GM20000 (cell line): Measurements from ENCODE around the gene CLDND2.

Experiments used
- DNase-seq: peaks from one replicate; pipeline ENCODE4 v3.0.0; 2012; ENCODE audit warnings: low spot score
- TF ChIP-seq, protein P1 (sequence below): IDR thresholded peaks from 2 replicates; pipeline ENCODE4 v1.5.1; 2012; ENCODE audit warnings: mild to moderate bottlenecking, control low read depth; ENCODE audit errors: extremely low read depth, missing control alignments

CLDND2 gene

DNA sequence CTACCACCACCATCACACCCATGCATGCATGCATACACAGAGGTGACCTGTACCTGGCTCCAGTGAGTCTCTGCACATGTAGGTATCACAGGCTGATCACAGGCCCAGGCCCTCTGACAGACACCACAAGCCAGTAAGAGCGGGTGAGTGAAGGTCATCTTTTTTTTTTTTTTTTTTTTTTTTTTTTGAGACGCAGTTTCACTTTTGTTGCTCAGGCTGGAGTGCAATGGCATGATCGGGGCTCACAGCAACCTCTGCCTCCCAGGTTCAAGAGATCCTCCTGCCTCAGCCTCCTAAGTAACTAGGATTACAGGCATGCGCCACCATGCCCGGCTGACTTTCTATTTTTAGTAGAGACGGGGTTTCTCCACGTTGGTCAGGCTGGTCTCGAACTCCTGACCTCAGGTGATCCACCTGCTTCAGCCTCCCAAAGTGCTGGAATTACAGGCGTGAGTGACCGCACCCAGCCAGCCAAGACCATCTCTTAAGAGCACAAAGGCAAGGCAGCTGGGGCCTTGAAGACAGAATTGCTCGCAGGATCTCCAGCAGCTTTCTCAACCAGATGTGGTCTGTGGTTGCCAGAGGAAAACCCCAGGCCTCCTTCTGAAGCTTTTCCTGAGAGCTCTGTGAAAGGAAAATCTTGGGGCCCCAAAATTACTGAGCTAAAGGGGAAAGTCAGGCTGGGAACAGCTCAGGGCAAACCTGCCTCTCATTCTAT, 6.9 kb upstream of the CLDND2 start:
- no peak for DNase-seq
- TF ChIP-seq, protein P1, sequence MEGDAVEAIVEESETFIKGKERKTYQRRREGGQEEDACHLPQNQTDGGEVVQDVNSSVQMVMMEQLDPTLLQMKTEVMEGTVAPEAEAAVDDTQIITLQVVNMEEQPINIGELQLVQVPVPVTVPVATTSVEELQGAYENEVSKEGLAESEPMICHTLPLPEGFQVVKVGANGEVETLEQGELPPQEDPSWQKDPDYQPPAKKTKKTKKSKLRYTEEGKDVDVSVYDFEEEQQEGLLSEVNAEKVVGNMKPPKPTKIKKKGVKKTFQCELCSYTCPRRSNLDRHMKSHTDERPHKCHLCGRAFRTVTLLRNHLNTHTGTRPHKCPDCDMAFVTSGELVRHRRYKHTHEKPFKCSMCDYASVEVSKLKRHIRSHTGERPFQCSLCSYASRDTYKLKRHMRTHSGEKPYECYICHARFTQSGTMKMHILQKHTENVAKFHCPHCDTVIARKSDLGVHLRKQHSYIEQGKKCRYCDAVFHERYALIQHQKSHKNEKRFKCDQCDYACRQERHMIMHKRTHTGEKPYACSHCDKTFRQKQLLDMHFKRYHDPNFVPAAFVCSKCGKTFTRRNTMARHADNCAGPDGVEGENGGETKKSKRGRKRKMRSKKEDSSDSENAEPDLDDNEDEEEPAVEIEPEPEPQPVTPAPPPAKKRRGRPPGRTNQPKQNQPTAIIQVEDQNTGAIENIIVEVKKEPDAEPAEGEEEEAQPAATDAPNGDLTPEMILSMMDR, result no peak

DNA sequence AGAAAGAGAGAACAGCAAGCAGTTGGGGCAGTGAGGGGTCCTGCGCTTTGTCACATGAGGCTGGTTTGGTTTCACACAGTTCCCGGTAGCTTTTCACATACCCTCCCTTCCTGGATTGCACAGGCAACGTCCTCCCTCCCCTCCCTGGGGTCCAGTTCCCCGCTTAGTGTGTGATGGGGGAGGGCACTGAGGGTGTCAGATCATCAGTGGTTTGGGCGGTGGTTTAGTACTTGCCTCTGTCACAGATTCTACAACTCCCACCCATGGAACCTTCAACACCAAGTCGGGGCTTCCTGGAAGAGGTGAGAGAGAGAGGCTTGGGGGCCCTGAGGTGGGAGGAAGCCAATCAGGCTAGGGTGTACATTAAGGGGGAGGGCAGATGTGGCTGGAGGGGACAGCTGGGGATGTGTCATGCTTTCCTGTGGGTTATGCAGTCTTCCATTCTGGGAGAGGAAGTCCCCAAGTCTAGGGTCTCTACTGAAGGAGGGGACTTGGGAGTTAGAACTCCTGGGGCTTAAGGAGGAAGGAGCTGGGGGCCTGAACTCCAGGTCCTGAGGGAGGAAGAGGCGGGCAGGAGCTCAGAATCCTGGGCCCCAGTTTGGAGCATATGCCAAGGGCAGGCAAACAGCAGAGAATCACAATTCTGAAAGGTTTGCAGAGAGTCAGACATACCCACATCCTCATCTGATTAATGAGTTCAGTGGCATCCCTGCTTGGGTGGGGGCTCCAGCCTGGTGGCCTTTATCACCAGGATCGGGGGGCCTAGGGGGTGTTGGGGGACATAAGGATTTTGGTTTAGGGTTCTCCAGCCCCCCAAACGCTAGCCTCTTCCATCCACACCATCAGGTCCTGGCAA, 4.1 kb upstream of the CLDND2 start, which contains the start of gene NKG7:
Gene NKG7 (minus strand): TSS at position 6 of the 856 bp plus-strand sequence. CDS start 119 bp downstream, outside the sequence.
- DNase-seq, result peak; percentile 71
- TF ChIP-seq, protein P1, result no peak

DNA sequence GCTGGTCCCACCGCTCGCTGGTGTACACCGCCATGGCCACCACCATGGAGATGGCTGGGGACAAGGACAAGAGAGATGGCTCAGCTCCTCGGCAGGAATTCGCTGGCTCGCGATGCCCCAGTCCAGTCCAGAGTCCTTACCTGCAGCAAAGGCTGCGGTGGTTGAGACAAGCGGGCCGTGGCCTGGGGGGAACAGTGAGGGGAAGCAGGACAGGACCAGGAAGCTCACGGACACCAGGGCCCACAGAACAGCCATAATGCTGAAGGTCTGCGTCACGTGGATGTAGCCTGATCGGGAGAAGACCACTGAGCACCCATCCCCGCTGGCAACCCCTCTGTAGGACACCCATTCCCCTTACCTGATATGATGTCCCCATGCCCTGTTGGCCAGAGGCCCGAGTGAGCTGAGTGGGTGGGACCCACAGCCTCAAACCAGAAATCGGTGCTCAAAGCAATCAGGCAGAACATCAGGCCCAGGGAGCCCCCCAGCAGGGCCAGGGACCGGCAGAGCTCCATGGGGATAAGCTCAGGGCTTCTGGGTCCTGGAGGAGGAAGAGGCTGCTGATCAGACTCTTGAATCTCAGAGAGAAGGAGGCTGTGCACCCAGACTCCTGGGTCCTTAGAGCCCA, 3.3 kb upstream of the CLDND2 start:
- DNase-seq, result no peak
- TF ChIP-seq, protein P1, result no peak

DNA sequence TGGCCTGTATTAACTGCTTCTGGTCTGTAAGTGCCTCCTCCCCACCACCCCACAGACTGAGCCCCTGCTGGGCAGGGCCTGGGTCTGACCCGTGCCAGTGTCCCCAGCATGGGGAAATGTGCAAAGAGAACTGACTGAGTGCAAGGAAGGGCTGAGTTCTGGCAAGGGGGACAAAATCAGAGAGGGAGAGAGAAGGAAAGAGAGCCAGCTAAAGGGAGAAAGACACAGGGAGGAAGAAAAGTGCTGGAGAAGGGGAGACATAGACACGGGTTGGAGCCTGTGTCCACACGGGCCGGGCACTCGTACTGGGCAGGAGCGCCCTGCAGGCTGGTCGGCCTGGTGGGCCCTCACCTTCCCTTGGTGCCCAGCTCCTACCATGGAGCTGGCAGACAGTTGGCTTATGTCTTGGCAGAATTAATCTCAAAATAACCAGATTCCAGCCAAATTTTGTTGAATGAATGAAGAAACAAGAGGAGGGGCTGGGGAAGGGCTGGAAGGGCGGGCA, 2.4 kb upstream of the CLDND2 start:
- TF ChIP-seq, protein P1, result no peak
- DNase-seq, result no peak

DNA sequence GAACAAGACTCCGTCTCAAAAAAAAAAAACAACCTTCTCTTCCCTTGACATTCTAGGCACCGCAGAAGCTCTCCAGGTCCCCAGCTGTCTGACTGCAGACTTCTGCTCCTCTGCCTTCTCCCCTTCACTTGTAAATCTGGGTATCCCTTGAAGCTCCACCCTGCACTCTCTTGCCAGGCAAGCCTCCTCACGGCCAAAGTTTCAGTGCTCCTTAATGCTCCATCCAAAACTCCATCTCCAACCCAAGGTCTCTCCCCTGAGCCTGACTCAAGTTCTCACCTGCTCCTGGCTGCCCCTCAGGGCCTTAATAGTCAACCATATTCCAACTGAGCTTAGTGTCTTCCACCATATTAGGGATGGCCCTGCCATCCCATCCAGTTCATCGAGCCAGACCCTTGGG, 1.4 kb upstream of the CLDND2 start:
- no peak for DNase-seq
- TF ChIP-seq, protein P1, result no peak

DNA sequence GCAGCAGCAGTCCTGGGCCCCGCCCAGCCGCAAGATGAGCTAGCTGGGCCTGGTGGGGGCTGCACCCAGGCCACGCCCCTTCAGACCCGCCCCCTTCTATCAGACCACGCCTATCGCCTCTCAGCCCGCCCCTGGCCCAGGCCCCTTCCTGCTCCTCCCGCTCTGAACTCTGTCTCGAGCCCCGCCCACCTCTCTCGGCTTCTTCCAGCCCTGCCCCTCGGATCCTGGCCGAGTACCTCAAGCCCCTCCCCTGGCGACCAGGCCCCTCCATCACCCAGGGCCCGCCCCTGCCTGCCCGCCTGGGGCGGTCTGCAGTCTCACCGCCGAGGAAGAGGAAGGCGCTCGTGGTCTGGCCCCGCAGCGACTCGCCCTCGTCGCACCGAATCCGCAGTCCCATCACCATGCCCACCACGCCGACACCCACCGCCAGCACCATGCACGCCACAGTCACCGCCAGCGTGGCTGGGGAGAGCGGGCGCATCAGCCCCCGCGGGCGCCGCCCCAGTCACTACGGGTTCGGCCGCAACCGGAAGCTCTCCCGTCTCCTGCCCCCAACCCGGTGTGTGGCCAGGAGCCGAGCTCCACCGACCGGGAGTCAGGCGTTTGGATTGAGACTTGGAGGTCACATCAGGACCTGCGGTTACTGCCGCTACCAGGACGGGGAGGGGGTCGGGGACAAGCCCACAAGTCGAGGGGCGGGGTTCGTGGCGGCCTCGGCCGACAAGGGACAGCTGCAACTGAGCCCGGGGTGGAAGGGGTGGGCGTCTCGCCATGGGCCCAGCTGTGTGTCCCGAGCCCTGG, 1.0 kb downstream of the CLDND2 start:
- DNase-seq, result peak; percentile 98
- TF ChIP-seq, protein P1, result no peak
